Activated B cell treated with CpG ODN at 0.5 μM for 24 hours (primary cell): Measurements from ENCODE around the gene TICAM2. TPM values are rescaled to one million over a fixed set of nuclear protein-coding genes. Genes with fewer than 3 reads are reported as not detected.

ENCODE experiments used
- ATAC-seq: fragments of 200-7000 bp; cut with Tn5 transposase; one replicate; pipeline ENCODE4 v1.10.0; 2021; ENCODE audit warnings: low read depth, mild to moderate bottlenecking, moderate library complexity
- CTCF ChIA-PET: fragments of 350-600 bp; sonication (Branson Sonifier 250); formaldehyde crosslinking; loops from one replicate; lab custom pipeline; 2021; ENCODE audit warnings: antibody characterized with exemption; lab: Charles Lee
- POLR2A ChIA-PET: fragments of 350-600 bp; sonication (Branson Sonifier 250); formaldehyde crosslinking; loops from one replicate; lab custom pipeline; 2021; ENCODE audit warnings: antibody characterized with exemption; lab: Charles Lee
- DNase-seq: peaks from one replicate; pipeline ENCODE4 v3.0.0; 2022
- H3K27ac Mint-ChIP-seq: one replicate; pipeline ENCODE4 v1.8.0; 2020; ENCODE audit warnings: mixed read lengths
- H3K27me3 Mint-ChIP-seq: one replicate; pipeline ENCODE4 v1.8.0; 2021; ENCODE audit warnings: mixed read lengths
- H3K36me3 Mint-ChIP-seq: one replicate; pipeline ENCODE4 v1.8.0; 2021; ENCODE audit warnings: low read depth, mixed read lengths
- H3K4me1 Mint-ChIP-seq: one replicate; pipeline ENCODE4 v1.8.0; 2021; ENCODE audit warnings: mixed read lengths
- H3K4me3 Mint-ChIP-seq: one replicate; pipeline ENCODE4 v1.8.0; 2020; ENCODE audit warnings: mild to moderate bottlenecking, mixed read lengths
- H3K9me3 Mint-ChIP-seq: one replicate; pipeline ENCODE4 v1.8.0; 2020; ENCODE audit warnings: mixed read lengths
- CTCF ChIP-seq: fragments of 200-600 bp; IDR thresholded peaks from one replicate; pipeline ENCODE4 v1.8.0; 2022; ENCODE audit warnings: antibody characterized with exemption, mild to moderate bottlenecking
- intact Hi-C: fragments of 100-400 bp; cut with micrococcal nuclease; formaldehyde crosslinking; loops from one replicate; pipeline ENCODE4 v1.15.1; 2024
- total RNA-seq: library from RNA; stranded (reverse); gene quantifications from 2 replicates; pipeline ENCODE4 v1.2.3, GENCODE V29; 2022

TICAM2 gene
- total RNA-seq, 1 donor from 2014 or later = 12.4 TPM

GRCh38 chr5:115594128-115595047 lies 7.9 kb downstream of the TICAM2 start:
- intact Hi-C loops = no loop called here
- ChIA-PET POLR2A (no interaction called here), CTCF (no interaction called here)
- H3K9me3 Mint-ChIP-seq = no peaks in the 10 kb centered on the region
- H3K36me3 Mint-ChIP-seq = no peaks in the 10 kb centered on the region
- no peak for TF ChIP-seq CTCF
- peaks cover 7% of the 10 kb centered on the region for H3K4me1 Mint-ChIP-seq
- no peak overlapping the region for H3K4me3 Mint-ChIP-seq
- DNase-seq (no peak), ATAC-seq (no peak)
- no peaks in the 10 kb centered on the region for H3K27me3 Mint-ChIP-seq
- H3K27ac Mint-ChIP-seq = no peak overlapping the region

- ChIA-PET POLR2A (no interaction called here), CTCF (interaction anchor here (0.9 to 2.2 kb wide), 4 partner anchors 14 to 280 kb away, joined by 4 to 24 read pairs (median 6); no protein-coding TSS in a partner anchor)
- no peak for TF ChIP-seq CTCF
- no peak overlapping the region for H3K4me3 Mint-ChIP-seq
- DNase-seq (no peak), ATAC-seq (no peak)
- H3K9me3 Mint-ChIP-seq = no peaks in the 10 kb centered on the region
- H3K27ac Mint-ChIP-seq = no peak overlapping the region
- H3K36me3 Mint-ChIP-seq = no peaks in the 10 kb centered on the region
- intact Hi-C loops = loop anchor here (5.0 kb wide), 3 partner anchors 202 to 1977 kb away; no protein-coding TSS in a partner anchor
- H3K27me3 Mint-ChIP-seq = no peaks in the 10 kb centered on the region
- no peaks in the 10 kb centered on the region for H3K4me1 Mint-ChIP-seq
These were observed 13.2 kb downstream of the TICAM2 start for GRCh38 chr5:115589043-115589442.

GRCh38 chr5:115588640-115589039 lies 13.6 kb downstream of the TICAM2 start:
- intact Hi-C loops = loop anchor here (5.0 kb wide), 3 partner anchors 201 to 1976 kb away; no protein-coding TSS in a partner anchor
- no peak for TF ChIP-seq CTCF
- H3K4me3 Mint-ChIP-seq = no peak overlapping the region
- H3K4me1 Mint-ChIP-seq = no peaks in the 10 kb centered on the region
- no peaks in the 10 kb centered on the region for H3K36me3 Mint-ChIP-seq
- no peaks in the 10 kb centered on the region for H3K27me3 Mint-ChIP-seq
- ATAC-seq (no peak), DNase-seq (no peak)
- CTCF ChIA-PET = interaction anchor here (1.2 to 2.2 kb wide), 4 partner anchors 11 to 280 kb away, joined by 3 to 24 read pairs (median 6); no protein-coding TSS in a partner anchor
- POLR2A ChIA-PET = no interaction called here
- H3K27ac Mint-ChIP-seq = no peak overlapping the region
- no peaks in the 10 kb centered on the region for H3K9me3 Mint-ChIP-seq

- CTCF ChIA-PET = interaction anchor here (0.6 to 2.2 kb wide), 7 partner anchors 12 to 280 kb away, joined by 3 to 24 read pairs (median 4); no protein-coding TSS in a partner anchor
- DNase-seq (no peak), ATAC-seq (peak; percentile 60)
- intact Hi-C loops = loop anchor here (1.0 to 5.0 kb wide), 9 partner anchors 15 to 1974 kb away; partner anchors contain the start of gene FEM1C
- no peaks in the 10 kb centered on the region for H3K9me3 Mint-ChIP-seq
- no peak for TF ChIP-seq CTCF
- POLR2A ChIA-PET = interaction anchor here (0.6 to 1.0 kb wide), 3 partner anchors 11 to 484 kb away, joined by 5 to 9 read pairs (median 7); no protein-coding TSS in a partner anchor
- H3K4me3 Mint-ChIP-seq = no peak overlapping the region
- no peak overlapping the region for H3K27ac Mint-ChIP-seq
- H3K36me3 Mint-ChIP-seq = no peaks in the 10 kb centered on the region
- peaks cover 6% of the 10 kb centered on the region for H3K4me1 Mint-ChIP-seq
- no peaks in the 10 kb centered on the region for H3K27me3 Mint-ChIP-seq
These were observed 15.6 kb downstream of the TICAM2 start for GRCh38 chr5:115586525-115587146.
